Activated CD8-positive, alpha-beta memory T cell treated with anti-CD3 and anti-CD28 coated beads for 48 hours (primary cell): ENCODE results near the gene PDE4B.
"Not testable (repeated sequence)": the region's sequence is repeated elsewhere in the genome, so short reads cannot be mapped to it uniquely, and the experiment has no call there.

Source experiments
- DNase-seq, 3 experiments: peaks; one replicate each; pipeline ENCODE4 v3.0.0-alpha.2; 2020; ENCODE audit warnings: low read depth in 2 of 3, low spot score in 2 of 3

The PDE4B gene

DNA sequence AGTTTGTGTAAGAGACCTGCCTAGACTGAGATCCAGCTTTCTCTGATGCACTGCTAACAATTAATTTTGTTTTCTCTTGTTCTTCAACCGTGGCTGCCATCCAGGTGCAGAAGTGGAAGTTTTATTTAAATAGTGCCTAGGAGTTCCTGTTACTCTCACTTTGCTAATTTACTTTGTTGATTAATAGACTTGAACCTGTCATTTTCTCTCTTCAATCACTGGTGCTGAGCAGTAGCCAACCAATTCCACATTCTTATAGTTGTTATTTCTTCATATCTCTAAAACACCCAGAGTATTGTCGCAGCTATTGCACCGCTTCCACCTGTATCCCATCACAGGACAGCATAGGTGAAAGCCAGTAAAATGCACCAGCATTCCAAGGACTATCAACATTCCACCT is 157.2 kb downstream of the PDE4B start:
- DNase-seq, result no peak

DNA sequence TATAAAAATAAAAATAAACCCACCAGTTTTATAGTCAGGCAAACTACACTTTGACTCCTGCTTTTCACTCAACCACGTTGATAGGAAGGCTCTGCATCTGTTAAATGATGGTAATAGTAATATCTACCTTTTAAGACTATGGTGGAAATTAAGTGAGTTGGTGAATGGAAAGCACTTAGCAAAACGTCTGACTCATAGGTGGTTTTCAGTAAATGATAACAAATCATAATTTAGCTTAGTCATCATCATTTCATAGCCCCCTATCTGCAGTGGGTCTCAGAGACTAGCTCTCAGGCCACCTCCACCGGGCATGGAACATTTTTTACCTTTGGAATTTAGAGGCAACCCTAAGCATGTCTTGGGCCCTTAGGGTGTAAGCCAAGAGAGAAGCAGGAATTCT is 160.0 kb downstream of the PDE4B start:
- no peak for DNase-seq

GRCh38 chr1:65953170-65953569 is 160.5 kb downstream of the PDE4B start:
- no peak for DNase-seq

- no peak for DNase-seq
These were observed 162.4 kb downstream of the PDE4B start for GRCh38 chr1:65955071-65955470.

GRCh38 chr1:65955503-65955902 is 162.8 kb downstream of the PDE4B start:
- DNase-seq, result no peak

DNA sequence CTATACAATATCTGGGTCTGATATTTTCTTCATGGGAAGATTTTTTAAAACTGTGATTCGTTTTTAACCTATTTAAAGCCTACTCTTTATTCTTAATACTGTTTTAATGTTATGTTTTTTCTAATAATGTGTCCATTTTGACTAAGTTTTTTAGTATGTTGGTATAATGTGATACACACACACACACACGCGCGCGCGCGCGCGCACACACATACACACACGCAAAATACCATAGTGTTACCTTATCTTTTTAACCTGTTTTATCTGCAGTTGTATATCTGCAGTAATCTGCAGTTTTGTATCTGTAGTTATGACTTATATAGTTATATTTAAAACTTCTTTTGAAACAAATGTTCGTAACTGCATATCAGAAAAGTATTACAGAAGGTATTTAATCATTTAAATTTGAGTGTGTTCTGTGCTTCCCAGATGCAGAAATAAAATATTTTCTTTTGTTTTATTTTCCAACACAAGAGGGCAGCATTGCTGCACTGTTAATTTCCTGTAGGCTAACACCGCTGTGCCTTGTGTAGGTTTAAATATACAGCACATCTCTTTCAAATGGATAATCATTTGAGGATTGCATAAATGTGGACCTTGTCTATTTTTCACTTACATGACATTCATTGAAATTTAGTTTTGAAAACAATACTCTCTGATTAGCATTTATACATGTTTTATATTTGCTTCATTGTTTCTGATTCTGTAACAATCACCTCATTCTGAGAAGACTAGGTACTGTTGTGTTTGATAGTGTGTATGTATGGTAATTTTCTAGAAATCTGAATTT is 166.1 kb downstream of the PDE4B start:
- DNase-seq, result no peak

- no peak for DNase-seq
These were observed 167.3 kb downstream of the PDE4B start for GRCh38 chr1:65959896-65960567.

DNA sequence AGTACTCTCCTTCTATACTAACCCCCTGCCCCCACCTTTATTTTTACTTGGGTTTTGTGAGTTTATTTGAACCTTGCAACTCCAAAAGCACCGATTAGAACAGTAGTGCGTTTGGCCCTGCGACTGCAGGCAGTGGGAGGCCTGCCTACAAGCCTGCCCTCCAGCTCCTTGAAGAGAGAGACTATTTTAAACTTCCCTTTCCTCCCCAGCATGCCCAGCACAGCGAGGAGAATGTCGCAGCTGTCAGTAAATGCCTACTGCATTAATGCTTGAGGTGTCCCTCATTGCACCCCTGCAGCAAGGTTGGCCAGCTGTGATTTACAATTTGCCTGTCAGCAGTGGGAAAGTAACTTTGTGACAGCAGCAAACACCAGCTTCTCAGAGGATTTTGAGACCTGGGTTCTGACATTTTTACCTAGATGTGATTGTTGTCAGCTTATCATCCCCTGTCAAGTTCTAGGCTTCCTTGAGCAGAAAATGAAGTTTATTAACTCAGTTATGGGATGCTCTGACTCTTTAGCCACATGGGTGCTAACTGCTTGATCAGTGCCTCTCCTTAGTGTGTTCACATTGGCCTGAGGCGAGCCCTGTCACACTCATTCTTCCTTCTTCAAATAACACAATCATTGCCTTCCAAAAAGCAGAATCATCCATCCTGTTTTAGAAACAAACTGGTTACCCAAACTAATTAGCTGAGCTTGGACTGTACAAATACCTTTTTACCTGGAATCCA is 170.6 kb downstream of the PDE4B start:
- DNase-seq, result no peak

- DNase-seq, result no peak
These were observed 171.4 kb downstream of the PDE4B start for GRCh38 chr1:65964123-65964522.

GRCh38 chr1:65965112-65965996 is 172.7 kb downstream of the PDE4B start:
- no peak for DNase-seq

DNA sequence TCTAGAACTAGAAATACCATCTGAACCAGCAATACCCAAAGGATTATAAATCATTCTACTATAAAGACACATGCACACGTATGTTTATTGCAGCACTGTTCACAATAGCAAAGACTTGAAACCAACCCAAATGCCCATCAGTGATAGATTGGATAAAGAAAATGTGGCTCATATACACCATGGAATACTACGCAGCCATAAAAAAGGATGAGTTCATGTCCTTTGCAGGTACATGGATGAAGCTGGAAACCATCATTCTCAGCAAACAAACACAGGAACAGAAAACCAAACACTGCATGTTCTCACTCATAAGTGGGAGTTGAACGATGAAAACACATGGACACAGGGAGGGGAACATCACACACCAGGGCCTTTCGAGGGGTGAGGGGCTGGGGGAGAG is 174.8 kb downstream of the PDE4B start:
- not testable (repeated sequence) for DNase-seq

DNA sequence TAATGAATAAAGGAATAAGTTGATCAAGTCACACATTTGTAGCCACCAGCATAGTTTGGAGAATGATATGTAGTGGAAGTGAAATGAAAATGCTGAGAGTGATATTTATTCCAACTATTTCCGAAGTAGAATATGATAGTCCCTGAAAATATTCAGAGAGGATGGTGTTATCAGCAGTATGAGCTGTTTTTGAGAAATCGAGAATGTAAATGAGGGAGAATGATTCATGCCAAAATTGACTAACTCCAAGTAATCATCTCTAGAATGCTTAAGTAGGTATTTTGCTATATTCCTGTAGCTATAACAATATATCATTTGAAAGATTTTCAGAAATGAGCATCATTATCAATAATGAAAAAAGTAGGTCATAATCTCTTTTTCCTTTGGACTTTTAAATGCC is 178.9 kb downstream of the PDE4B start:
- no peak for DNase-seq

DNA sequence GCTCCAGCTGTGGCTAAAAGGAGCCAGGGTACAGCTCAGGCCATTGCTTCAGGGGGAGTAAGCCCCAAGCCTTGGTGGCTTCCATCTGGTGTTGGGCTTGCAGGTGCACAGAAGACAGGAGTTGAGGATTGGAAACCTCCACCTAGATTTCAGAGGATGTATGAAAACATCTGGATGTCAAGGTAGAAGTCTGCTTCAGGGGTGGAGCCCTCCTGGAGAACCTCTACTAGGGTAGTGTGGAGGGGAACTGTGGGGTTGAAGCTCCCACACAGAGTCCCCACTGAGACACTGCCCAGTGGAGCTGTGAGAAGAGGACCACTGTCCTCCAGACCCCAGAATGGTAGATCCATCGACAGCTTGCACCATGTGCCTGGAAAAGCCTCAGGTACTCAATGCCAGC is 183.0 kb downstream of the PDE4B start:
- no peak for DNase-seq

DNA sequence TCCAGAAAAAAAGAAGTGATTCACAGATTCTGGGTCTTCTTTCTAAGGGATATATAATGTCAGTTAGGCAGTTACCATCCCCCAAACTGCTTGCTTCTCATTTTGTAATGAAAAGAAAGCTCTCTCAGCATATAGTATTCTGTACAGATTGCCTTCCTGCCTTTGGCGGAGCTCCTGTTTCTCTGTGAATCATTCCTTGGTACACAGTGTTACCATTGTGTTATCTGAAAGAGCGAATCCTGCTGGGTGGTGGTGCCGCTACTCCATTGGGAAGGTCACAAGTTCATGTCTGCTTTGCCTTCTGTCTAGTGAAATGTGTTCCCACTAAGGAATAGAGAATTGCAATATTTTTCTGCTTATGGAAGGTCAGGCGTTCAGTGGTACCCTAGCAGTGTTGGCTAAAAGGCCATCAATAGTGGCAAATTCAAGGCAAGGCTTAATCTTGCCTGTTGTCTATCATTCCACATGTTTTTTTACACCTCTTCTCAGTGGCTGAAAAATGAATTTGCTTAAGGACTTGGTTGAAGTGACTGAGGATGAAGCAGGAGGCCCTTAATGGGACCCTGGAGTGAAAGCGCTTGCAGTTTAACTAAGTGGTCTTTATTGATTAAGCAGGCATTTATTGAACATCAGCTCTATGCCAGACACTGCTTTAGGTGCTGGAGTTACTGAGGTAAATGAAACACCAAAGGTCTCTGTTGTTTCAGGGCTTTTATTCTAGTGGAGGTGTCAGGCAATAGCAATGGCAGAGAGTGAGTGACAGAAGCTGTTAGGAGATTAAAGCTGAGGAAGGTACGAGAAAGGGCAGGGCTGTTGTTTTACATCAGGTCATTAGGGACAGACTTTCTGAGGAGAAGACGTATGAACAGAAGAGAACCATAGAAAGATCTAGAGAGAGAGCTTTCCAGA is 186.7 kb downstream of the PDE4B start:
- DNase-seq, result no peak

- no peak for DNase-seq
These were observed 187.5 kb downstream of the PDE4B start for GRCh38 chr1:65980237-65980636.

GRCh38 chr1:65983500-65983899 is 190.8 kb downstream of the PDE4B start:
- no peak for DNase-seq

DNA sequence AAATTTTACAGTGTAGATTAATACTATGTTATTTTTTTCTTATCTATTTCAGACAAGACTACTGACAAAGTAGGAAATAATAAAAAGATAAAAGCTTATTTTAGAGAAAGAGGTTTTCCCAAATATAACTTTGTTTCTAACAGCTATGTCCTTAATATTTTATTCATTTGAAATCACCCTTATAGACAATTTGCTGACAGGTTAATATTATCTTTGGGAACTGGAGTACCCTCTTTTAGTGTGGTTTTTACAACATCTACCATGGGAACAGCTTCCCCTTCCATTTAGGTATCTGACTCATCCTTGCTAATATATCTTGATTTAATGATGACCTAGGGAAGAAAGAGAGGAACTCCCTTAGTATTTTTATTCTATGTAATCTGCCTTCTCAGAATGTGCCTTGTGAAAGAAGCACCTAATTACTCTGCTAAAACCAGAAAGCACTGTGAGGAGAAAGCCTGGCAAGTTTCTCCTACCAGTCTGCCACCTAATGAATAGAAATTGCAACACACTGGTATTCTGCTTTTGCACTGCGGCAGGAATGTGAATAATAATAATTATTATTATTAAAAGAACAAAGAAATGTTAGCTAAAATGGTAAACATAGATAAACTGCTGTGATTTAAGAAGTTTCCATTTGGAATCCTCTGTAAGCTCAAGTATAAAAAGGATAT is 192.8 kb downstream of the PDE4B start:
- no peak for DNase-seq

GRCh38 chr1:65986146-65986545 is 193.5 kb downstream of the PDE4B start:
- DNase-seq, result no peak

DNA sequence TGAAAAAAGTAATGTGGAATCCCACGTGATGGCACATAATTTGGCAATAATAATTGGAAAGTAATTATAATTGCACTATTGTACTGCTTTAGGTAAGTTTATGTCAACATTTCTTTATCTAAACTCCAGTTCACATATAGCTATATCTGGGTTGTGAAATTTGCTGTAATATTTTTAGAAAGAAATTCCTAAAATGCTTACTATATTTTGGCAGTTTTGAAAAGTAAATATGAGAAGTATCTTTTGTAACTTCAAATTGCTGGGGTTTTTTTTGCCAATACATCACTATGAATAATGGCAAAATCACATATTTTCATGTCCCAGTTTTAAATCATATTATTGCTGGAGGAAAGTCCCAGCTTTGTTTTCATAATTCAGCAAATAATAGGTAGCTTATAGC is 197.5 kb downstream of the PDE4B start:
- DNase-seq, result no peak

DNA sequence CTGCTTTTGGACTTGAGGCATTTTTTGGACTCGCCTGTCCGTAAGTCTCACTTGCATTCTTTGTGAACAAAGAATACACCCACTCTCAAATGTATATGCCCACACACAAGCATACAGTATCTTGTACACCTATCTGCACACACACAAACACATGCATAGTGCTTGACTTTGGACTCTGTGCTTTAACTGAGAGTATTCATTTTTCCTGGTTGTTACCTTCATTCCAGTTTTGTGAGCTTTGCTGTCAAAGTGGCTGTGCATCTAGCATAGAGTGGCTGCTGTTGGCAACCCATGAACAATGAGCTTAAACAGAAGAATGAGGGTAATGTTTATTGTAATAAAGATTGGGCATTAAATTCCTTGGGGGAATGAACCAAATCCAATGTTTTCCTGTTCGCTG is 199.0 kb downstream of the PDE4B start:
- no peak for DNase-seq
